HG02852 (cell line): ENCODE data around the gene SAMD11.

Experiments used
- ATAC-seq: cut with Tn5 transposase; IDR thresholded peaks from one replicate; pipeline ENCODE4 v1.9.1; 2021; ENCODE audit warnings: mild to moderate bottlenecking, moderate library complexity; ENCODE audit not compliant: unreplicated experiment

SAMD11 gene

DNA sequence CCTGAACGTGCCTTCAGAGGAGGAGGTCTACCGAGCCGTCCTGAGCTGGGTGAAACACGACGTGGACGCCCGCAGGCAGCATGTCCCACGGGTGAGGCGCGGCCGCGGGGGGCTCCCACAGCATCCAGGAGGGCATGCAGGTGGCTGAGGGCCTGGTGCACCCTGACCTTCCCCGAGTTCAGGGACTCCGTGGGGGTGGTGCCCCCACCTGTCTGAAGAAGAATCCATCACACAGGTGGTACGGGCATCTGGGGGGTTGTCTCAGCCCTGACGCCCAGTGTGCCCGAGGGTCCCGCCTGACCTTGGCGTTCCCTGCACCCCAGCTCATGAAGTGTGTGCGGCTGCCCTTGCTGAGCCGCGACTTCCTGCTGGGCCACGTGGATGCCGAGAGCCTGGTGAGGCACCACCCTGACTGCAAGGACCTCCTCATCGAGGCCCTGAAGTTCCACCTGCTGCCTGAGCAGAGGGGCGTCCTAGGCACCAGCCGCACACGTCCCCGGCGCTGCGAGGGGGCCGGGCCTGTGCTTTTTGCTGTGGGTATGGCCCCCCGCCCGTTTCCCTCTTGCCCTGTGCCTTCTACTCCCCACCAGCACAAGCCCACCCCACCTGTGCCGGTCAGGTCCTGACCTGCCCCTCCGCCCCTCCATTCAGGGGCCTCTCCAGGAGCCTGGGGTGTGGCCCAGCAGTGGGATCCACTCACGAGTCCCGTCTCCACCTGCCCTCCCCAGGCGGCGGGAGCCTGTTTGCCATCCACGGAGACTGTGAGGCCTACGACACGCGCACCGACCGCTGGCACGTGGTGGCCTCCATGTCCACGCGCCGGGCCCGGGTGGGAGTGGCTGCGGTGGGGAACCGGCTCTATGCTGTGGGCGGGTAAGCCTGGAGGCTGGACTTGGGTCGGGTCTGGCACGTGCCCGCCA lies 38.9 kb downstream of the SAMD11 start:
- ATAC-seq = no peak

DNA sequence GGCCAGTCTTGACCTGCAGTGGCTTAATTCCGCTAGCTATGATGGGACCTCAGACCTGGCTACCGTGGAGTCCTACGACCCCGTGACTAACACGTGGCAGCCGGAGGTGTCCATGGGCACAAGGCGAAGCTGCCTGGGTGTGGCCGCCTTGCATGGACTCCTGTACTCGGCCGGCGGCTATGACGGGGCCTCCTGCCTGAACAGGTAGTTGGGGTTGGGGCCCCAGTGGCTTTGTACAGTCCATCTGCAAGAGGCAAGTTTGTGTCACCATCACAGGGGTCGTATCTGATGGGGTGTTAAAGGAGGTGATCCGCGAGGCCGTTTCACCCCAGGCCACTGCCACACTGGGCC lies 39.6 kb downstream of the SAMD11 start:
- ATAC-seq = no peak

DNA sequence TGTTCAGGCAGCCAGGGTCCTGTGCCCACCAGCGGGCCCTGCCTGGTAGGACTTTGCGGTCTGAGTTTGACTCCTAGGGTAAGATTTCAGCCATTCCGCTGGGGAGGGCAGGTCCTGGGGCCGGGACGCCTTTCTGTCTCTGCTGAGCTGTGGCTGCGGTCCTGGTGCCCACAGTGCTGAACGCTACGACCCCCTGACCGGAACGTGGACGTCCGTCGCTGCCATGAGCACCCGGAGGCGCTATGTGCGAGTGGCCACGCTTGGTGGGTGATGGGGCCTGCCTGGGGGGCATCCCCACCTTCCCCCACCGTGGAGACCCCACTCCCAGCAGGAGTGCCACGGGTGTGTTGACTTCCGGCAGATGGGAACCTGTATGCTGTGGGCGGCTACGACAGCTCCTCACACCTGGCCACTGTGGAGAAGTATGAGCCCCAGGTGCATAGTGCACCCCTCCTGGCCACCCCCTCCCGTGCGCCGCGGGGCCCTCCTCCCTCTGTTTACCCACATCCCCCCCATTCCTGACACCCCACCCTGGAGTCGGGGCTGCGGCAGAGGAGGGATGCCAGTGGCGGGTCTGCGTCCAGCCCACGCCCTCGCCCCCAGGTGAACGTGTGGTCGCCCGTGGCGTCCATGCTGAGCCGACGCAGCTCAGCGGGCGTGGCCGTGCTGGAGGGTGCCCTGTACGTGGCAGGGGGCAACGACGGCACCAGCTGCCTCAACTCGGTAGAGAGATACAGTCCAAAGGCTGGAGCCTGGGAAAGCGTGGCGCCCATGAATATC lies 40.2 kb downstream of the SAMD11 start:
- no peak for ATAC-seq

DNA sequence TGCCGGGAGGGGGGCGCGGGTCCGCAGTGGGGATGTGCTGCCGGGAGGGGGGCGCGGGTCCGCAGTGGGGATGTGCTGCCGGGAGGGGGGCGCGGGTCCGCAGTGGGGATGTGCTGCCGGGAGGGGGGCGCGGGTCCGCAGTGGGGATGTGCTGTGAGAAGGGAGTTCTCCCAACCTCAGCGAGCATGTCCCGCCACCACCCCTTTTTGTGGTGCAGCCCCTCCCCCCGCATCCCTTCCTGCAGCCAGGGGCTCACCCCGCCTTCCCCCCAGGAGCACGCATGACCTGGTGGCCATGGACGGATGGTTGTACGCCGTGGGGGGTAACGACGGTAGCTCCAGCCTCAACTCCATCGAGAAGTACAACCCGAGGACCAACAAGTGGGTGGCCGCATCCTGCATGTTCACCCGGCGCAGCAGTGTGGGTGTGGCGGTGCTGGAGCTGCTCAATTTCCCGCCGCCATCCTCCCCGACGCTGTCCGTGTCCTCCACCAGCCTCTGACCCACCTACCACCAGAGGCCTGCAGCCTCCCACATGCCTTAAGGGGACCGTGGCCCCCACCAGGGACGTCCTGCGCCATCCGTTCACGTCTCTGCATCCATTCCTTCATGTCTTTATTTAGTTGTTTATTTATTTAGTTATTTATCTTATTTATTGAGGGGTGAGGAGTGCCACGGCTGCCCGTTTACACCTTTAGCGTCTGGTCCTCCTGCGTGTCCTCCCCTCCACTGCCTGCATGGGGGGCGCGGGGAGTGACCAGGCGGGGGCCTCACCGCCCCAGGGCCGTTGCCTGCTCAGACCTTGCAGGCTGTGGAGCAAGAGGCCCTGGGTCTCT lies 41.2 kb downstream of the SAMD11 start:
- no peak for ATAC-seq

GRCh38 chr1:965526-966134 lies 41.9 kb downstream of the SAMD11 start:
- no peak for ATAC-seq

DNA sequence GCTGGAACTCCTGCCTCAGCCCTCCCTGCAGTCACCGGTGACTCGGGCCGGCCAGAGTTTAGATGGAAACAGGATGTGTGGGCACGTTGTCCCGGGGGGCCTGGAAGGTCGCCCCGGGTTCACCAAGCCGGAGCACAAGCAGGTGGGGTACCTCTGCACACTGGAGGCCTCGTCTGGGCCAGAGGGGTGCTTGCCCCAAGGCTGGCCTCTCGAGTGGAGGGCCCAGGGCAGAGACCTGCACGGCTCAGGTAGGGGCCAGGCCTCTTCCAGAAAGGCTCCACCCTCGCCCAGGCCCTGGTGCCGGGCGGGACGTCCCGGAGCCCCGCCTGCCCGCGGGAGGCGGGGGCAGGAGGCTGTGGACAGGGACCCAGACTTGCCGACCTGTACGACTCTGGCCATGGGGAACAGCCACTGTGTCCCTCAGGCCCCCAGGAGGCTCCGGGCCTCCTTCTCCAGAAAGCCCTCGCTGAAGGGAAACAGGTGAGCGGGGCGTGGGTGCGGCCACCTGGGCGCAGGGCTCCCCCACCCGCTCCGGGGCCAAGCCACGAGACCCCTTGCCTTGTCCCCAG lies 42.5 kb downstream of the SAMD11 start, which contains the start of gene PLEKHN1:
Gene PLEKHN1, plus strand, starts transcription at position 348 of the 569 bp plus-strand sequence. Its CDS starts 50 bp downstream, at position 398.
- peak; percentile 34 for ATAC-seq

- peak; percentile 75 for ATAC-seq
These were observed 43.1 kb downstream of the SAMD11 start for GRCh38 chr1:966704-967300.

DNA sequence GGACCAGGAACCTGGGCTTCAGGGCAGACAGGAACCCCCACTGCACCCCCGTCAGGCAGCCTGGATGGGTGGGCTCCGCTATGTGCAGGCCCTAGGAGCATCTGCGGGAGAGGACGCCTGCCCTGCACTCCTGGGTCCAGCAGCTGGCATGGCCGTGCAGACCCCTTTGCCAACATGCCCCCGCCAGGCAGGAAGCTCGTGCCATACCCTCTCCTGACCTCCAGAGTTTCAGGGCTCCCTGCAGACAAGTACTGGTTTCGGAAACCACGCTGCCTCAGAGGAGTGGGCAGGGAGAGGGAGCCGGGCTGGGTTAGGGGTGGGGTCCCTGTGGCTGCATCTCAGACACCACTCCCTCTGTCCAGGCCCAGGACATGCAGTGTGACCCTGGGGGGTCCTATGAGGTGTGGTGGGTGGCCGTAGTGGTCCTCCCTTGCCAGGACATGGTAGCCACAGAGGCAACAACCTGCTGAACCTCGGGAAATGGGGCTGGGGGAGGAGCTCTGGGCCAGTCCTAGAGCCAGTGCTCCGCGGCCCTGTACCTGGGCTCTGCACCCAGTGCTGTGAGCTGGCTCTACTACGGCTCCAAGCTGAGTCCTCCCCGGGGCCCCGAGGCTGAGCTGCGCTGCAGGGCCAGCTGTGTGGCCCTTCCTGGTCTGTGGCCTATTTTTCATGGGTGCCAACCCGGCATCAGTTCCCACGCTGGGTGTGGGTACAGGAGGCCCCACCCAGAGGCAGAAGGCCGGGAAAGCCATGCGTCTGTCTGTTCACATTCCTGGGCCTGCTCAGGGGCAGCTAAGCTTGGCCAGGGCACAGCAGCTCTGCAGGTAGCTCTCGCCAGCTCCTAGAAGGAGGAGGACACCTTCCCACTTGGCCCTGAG lies 44.0 kb downstream of the SAMD11 start:
- no peak for ATAC-seq

DNA sequence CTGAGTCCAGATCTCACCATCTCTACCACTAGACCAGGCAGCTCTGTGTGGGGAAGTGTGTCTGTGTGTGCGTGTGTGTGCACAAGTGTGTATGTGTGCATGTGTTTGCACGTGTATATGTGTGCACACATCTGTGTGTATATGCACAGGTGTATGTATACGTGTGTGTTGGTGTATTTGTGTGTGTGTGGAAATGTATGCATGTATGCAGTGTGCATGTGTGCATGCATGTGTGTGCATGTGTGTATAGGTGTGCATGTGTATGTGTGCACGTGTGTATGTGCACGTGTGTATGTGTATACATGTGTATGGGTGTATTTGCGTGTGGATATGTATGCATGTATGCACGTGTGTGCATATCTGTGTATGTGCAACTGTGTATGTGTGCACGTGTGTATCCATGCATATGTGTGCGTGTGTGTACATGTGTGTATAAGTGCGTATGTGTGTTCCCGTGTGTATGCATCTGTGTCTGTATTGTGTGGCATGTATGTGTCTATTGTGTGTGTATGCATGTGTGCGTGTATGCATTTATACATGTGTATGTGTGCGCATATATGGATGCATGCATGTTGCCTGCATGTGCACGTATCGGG lies 45.6 kb downstream of the SAMD11 start:
- ATAC-seq = no peak

- no peak for ATAC-seq
These were observed 46.7 kb downstream of the SAMD11 start for GRCh38 chr1:970242-970972.

GRCh38 chr1:970973-971730 lies 47.4 kb downstream of the SAMD11 start:
- no peak for ATAC-seq

DNA sequence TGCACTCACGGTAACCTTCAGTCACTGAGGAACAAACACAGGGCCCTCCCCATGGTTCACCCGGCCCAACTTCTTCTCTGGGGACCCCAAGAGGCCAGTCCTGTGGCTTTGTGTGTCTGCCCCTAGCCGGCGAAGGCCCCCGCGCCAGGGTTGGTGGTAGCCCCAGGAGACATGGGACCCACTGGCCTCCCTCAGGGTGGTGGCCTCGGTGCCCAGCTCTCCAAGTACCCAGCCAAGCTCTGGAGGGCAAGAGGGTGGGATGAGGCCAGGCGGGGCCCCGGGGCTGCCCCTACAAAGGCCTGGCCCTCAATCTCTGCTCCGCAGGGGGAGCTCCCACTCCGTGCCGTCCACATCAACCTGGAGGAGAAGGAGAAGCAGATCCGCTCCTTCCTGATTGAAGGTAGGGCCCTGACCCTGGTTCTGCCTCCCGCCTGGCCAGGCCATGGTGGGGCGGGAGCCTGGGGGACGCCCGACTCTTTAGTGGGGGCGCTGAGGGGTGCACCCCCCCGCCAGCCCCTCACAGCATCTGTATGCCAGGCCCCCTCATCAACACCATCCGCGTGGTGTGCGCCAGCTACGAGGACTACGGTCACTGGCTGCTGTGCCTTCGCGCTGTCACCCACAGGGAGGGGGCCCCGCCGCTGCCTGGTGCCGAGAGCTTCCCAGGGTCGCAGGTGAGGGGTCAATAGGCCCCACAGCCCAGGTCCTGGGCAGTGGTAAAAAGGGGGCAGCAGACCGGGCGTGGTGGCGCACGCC lies 48.2 kb downstream of the SAMD11 start:
- no peak for ATAC-seq

DNA sequence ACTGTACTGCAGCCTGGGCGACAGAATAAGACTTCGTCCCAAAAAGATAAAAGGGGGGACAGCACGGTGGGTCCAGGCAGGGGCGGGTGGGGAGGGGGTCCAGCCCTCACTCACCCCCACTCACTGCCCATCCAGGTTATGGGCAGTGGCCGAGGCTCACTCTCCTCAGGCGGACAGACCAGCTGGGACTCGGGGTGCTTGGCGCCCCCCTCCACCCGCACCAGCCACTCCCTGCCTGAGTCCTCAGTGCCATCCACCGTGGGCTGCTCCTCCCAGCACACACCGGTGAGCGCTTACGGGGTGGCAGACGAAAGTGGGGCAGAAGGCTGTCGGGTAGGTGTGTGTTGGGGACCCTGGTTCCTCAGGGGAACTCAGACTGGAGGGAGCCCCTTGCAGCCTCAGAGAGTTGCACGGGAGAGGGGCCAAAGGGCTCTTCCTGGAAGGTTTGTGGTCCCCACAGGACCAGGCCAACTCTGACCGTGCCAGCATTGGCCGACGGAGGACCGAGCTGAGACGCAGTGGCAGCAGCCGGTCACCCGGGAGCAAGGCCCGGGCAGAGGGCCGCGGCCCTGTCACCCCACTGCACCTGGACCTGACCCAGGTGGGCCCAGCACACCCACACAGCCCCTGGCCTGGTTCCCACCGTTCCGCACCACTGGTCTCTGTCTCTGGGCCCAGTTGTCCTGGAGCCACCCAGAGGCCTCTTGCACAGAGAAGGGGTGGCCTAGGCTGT lies 49.2 kb downstream of the SAMD11 start:
- no peak for ATAC-seq

DNA sequence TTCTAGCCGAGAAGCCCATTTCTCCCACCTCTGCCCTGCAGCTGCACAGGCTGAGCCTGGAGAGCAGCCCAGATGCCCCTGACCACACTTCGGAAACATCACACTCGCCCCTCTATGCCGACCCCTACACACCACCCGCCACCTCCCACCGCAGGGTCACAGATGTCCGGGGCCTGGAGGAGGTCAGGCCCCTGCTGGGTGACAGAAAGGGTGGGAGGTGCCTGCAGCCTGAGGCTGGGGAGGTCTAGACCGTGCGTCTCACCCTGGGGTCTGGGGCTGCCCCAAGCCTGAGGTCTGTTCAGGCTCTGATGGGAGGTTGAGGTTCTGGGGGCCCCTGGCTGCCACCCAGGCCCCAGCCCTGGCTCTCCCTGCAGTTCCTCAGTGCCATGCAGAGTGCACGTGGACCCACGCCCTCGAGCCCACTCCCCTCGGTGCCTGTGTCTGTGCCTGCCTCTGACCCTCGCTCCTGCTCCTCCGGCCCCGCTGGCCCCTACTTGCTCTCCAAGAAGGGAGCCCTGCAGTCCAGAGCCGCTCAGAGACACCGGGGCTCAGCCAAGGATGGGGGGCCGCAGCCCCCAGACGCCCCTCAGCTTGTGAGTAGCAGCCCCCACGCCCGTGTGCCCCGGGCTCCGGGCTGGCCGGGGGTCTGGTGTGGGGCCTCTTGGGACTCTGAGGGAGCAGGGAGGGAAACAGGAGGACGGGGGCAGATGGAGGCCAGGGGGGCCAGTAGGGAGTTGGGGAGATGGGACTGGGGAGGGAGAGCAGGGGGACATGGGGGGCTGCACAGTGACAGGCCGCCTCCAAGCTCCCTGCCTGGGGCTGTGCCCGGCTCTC lies 50.0 kb downstream of the SAMD11 start:
- ATAC-seq = no peak

DNA sequence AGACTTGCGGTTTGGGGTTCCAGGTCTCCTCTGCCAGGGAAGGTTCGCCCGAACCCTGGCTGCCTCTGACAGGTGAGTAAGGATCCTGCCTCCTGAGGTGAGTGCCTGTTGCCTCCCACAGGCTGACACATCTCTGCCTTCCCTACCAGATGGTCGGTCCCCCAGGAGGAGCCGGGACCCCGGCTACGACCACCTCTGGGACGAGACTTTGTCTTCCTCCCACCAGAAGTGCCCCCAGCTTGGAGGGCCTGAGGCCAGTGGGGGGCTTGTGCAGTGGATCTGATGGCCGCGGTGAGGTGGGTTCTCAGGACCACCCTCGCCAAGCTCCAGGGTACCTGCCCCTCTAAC lies 50.5 kb downstream of the SAMD11 start:
- ATAC-seq = no peak
